SK-N-SH treated with all-trans-retinoic acid at 6 μM for 48 hours (cell line): ENCODE measurements around the gene LTK.

Experiments
- CSDC2 ChIP-seq: fragments of 250-450 bp; sonication (Bioruptor Pico); IDR thresholded peaks from 2 replicates; pipeline ENCODE4 v1.5.0; 2020; ENCODE audit warnings: mild to moderate bottlenecking, moderate library complexity
- RARB ChIP-seq: fragments of 250-450 bp; sonication (Bioruptor Pico); IDR thresholded peaks from 2 replicates; pipeline ENCODE4 v1.8.0; 2021; ENCODE audit warnings: mild to moderate bottlenecking, moderate library complexity
- ZFP30 ChIP-seq: fragments of 450-650 bp; formaldehyde crosslinking; IDR thresholded peaks from 2 replicates; pipeline ENCODE4 v1.5.0; 2022; ENCODE audit warnings: mild to moderate bottlenecking, moderate library complexity
- TF ChIP-seq, protein P1 (sequence below): fragments of 250-450 bp; sonication (Bioruptor Pico); IDR thresholded peaks from 2 replicates; pipeline ENCODE4 v1.5.1; 2021; ENCODE audit warnings: mild to moderate bottlenecking, moderate library complexity
- TF ChIP-seq, protein P2 (sequence below): fragments of 250-450 bp; sonication (Bioruptor Pico); IDR thresholded peaks from 2 replicates; pipeline ENCODE4 v1.8.0; 2020; ENCODE audit warnings: mild to moderate bottlenecking, moderate library complexity, borderline replicate concordance

DNA sequence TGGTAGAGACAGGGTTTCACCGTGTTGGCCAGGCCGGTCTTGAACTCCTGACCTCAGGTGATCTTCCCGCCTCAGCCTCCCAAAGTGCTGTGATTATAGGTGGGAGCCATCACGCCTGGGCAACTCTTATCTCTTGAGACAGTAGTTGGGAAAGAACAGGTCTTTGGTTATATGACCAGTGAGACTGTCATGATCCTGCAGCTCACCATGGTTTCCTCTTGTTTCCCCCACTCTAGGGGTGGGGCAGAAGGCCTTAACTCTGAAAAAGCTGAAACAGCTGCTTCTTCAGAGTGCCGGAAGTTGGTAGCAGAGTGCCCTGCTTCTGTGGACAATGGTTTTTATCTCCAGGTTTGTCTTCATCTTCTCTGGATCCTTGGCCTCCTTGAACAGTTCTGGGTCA lies 40.7 kb upstream of the LTK start:
- TF ChIP-seq, protein P1, sequence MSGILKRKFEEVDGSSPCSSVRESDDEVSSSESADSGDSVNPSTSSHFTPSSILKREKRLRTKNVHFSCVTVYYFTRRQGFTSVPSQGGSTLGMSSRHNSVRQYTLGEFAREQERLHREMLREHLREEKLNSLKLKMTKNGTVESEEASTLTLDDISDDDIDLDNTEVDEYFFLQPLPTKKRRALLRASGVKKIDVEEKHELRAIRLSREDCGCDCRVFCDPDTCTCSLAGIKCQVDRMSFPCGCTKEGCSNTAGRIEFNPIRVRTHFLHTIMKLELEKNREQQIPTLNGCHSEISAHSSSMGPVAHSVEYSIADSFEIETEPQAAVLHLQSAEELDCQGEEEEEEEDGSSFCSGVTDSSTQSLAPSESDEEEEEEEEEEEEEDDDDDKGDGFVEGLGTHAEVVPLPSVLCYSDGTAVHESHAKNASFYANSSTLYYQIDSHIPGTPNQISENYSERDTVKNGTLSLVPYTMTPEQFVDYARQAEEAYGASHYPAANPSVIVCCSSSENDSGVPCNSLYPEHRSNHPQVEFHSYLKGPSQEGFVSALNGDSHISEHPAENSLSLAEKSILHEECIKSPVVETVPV (CRISPR knock-in tag), result no peak
- TF ChIP-seq, protein P2, sequence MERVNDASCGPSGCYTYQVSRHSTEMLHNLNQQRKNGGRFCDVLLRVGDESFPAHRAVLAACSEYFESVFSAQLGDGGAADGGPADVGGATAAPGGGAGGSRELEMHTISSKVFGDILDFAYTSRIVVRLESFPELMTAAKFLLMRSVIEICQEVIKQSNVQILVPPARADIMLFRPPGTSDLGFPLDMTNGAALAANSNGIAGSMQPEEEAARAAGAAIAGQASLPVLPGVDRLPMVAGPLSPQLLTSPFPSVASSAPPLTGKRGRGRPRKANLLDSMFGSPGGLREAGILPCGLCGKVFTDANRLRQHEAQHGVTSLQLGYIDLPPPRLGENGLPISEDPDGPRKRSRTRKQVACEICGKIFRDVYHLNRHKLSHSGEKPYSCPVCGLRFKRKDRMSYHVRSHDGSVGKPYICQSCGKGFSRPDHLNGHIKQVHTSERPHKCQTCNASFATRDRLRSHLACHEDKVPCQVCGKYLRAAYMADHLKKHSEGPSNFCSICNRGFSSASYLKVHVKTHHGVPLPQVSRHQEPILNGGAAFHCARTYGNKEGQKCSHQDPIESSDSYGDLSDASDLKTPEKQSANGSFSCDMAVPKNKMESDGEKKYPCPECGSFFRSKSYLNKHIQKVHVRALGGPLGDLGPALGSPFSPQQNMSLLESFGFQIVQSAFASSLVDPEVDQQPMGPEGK, result no peak
- TF ChIP-seq ZFP30, result no peak
- no peak for TF ChIP-seq RARB (CRISPR knock-in tag)
- TF ChIP-seq CSDC2 (CRISPR knock-in tag), result no peak
